ENCODE data around the gene NRARP.

The NRARP gene

DNA sequence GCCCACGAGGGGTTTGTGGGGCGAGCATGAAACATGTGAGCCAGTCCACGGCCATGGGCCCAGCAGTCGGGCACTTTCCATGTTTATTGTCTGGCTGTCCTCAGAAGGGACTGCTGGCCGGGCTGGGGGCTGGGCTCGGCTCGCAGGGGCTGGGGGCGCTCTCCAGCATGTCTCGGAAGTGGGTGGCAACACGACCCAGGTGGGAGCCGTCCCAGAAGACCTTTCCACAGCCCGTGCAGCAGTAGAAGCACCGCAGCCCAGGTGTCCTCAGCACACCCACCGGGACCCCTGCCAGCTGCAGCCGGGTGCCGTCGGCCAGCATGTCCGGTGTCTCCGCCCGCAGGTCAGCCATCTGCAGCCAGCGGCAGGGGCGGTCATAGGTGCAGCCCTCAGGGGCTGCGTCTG is 4.8 kb upstream of the NRARP start:
- Histone ChIP-seq H3K36me3 (ENCODE audit: insufficient read depth, low read length) (no peaks in the 10 kb centered on the region), H3K4me2 (ENCODE audit: low read length) (no peak overlapping the region), H3K9me3 (replicated peaks; ENCODE audit: low read length) (no peaks in the 10 kb centered on the region), H3K9ac (ENCODE audit: low read depth, low read length) (no peak overlapping the region), H3K27me3 (ENCODE audit: control insufficient read depth, insufficient read depth, low read length) (peaks cover 7% of the 10 kb centered on the region), H3K4me3 (ENCODE audit: low read length) (no peak overlapping the region), H3K4me1 (ENCODE audit: control insufficient read depth, insufficient read depth, low read length) (peaks cover 18% of the 10 kb centered on the region)

DNA sequence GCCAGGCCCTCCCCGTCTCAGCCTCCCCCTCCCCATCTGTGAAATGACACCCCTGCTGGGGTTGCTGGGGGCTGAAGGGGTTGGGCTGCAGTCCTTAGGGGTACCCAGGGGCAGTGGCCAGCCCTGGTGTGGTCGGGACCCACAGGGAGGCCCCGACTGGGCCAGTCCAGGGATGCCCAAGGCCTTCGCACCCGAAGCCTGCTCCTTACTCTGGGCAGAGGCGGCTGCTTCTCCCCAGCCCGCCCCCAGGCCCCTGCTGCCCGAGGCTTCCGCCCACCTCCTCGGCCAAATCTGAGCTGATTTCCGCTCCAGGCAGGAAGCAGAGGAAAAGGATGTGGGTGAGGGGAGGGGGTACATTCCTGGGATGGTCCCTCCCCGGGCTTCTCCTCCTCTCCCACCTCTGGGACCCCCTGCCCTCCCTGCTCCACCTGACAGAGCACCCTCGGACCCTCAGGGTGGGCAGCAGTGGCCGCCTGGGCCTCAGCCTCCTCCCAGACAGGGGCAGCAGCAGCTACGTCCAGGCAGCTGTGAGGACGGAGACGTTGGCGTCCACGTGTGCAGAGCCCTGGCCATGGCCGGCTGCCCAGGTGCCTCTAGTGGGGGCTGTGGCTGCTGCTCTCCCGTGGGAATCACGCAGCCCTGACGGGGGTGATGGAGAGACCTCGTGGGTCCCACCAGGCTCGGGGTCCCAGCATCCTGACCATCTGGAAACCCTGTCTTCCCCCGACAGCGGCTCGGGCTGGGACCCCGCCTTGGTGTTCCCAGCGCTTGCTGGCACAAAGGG is 4.2 kb upstream of the NRARP start:
- no peak overlapping the region for H3K4me3 ChIP-seq (ENCODE audit: low read length)
- H3K36me3 ChIP-seq (ENCODE audit: insufficient read depth, low read length): no peaks in the 10 kb centered on the region
- H3K9ac ChIP-seq (ENCODE audit: low read depth, low read length): no peak overlapping the region
- H3K4me1 ChIP-seq (ENCODE audit: control insufficient read depth, insufficient read depth, low read length): peaks cover 22% of the 10 kb centered on the region
- H3K27me3 ChIP-seq (ENCODE audit: control insufficient read depth, insufficient read depth, low read length): peaks cover 11% of the 10 kb centered on the region
- H3K4me2 ChIP-seq (ENCODE audit: low read length): no peak overlapping the region
- no peaks in the 10 kb centered on the region for H3K9me3 ChIP-seq (replicated peaks; ENCODE audit: low read length)

DNA sequence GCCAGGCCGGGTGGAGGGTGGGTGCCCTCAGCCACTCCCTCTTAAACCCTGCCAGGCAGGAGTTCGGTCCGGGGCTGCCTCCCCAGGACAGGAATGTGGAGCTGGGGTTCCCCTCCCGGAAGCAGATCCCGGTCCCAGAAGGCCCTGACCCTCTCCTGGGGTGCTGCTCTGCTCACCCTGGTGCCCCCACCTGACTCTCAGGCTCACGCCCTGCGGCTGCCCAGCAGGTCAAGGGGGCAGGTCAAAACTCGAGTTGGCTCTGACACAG is 3.7 kb upstream of the NRARP start:
- Histone ChIP-seq H3K4me3 (ENCODE audit: low read length) (no peak overlapping the region), H3K4me2 (ENCODE audit: low read length) (no peak overlapping the region), H3K36me3 (ENCODE audit: insufficient read depth, low read length) (no peaks in the 10 kb centered on the region), H3K9me3 (replicated peaks; ENCODE audit: low read length) (no peaks in the 10 kb centered on the region), H3K9ac (ENCODE audit: low read depth, low read length) (no peak overlapping the region), H3K4me1 (ENCODE audit: control insufficient read depth, insufficient read depth, low read length) (peaks cover 27% of the 10 kb centered on the region), H3K27me3 (ENCODE audit: control insufficient read depth, insufficient read depth, low read length) (peaks cover 14% of the 10 kb centered on the region)

DNA sequence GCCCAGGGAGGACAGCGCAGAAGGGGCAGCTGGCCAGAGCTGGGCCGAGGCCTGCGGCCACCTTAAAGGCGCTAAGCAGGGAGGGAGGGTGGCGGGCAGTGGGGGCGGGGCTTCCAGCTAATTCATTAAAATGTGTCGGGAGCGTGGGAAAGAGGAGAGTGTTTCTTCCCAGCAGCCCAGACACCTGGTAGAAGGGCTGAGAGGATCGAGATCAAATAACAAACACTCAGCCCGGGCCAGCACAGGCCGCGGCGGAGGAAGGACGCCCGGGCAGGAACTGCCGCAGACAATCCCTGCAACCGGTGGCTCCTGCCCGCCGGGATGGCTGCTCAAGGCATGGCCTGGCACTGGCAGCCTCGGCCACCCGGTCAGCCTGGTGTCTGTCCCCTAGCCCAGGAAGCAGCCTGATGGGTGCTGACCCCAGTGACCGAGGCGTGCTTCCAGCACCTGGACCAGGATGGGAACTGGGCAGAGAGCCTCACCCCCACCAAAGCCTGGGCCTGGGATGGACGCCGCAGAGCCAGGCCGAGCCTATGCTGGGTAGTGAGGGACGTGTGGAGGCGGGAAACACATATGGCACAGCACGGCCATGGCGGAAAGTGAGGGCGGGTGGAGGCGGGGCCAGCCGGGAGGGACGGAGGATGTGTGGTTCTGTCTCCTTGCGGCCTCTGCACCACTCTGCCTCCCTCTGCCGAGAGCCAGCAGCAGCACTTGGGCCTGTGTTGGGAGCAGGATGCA is 3.2 kb upstream of the NRARP start:
- Histone ChIP-seq H3K9me3 (replicated peaks; ENCODE audit: low read length) (no peaks in the 10 kb centered on the region), H3K4me2 (ENCODE audit: low read length) (peak overlapping the region; percentile 58), H3K4me3 (ENCODE audit: low read length) (no peak overlapping the region), H3K36me3 (ENCODE audit: insufficient read depth, low read length) (no peaks in the 10 kb centered on the region), H3K9ac (ENCODE audit: low read depth, low read length) (no peak overlapping the region), H3K27me3 (ENCODE audit: control insufficient read depth, insufficient read depth, low read length) (peaks cover 18% of the 10 kb centered on the region), H3K4me1 (ENCODE audit: control insufficient read depth, insufficient read depth, low read length) (peaks cover 28% of the 10 kb centered on the region)

DNA sequence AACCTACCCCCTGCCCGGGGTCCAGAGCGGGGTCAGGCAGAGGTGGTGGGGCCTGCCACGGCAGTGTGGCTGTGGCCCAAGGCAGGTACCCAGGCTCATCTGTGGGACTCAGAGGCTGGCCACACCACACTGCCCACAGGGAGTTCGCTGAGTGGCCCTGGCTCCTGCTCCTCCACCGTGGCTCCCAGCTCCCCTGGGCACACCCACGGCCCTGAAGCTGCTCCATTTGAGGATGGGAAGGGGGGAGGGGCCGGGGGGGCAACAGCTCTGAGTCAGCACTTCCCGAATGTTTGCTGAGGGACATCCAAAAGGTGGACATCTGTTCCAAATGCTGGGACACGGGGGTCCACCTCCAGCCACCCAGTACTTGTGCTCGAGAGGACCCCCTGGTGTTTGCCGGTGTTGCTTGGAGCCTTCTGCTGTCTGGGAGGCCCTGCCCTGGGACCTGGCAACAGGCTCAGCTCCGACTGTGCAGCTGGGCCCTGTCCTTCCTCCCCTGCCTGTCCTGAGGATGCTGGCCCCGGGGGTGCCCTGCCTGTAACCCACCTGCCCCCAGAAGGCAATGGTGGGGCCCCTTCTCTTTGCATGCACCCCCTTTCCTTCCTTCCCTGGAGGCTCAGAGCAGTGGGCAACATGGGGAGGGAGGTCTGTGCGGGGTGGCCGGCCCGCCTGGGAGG is 2.5 kb upstream of the NRARP start:
- H3K4me2 ChIP-seq (ENCODE audit: low read length): no peak overlapping the region
- no peak overlapping the region for H3K4me3 ChIP-seq (ENCODE audit: low read length)
- peaks cover 28% of the 10 kb centered on the region for H3K4me1 ChIP-seq (ENCODE audit: control insufficient read depth, insufficient read depth, low read length)
- H3K27me3 ChIP-seq (ENCODE audit: control insufficient read depth, insufficient read depth, low read length): peaks cover 25% of the 10 kb centered on the region
- H3K9me3 ChIP-seq (replicated peaks; ENCODE audit: low read length): no peaks in the 10 kb centered on the region
- no peak overlapping the region for H3K9ac ChIP-seq (ENCODE audit: low read depth, low read length)
- H3K36me3 ChIP-seq (ENCODE audit: insufficient read depth, low read length): no peaks in the 10 kb centered on the region

DNA sequence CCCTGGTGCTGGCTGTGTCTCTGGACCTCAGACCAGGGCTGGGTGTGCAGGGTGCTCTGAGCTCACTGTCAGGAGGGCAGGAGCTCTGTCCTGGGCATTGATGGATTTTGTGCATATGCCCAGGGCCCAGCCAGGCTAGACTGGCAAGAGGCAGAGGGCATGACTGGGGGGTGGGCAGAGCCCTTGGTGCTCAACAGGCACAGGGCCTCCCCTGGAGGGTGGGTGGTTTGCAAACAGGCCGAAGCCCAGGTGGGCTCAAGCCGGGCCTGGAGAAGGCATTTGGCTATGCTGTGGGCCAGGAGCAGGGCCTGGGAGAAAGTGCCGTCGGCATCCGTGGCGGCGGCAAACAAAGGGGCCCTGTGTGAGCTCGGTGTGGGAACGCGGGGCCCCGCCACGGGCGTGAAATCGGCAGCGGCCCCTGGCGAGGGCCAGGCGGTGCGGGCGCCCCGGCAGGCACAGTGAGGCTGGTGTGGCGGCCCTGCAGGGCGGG is 1.9 kb upstream of the NRARP start:
- Histone ChIP-seq H3K9me3 (replicated peaks; ENCODE audit: low read length) (no peaks in the 10 kb centered on the region), H3K4me2 (ENCODE audit: low read length) (no peak overlapping the region), H3K9ac (ENCODE audit: low read depth, low read length) (no peak overlapping the region), H3K36me3 (ENCODE audit: insufficient read depth, low read length) (no peaks in the 10 kb centered on the region), H3K4me3 (ENCODE audit: low read length) (no peak overlapping the region), H3K4me1 (ENCODE audit: control insufficient read depth, insufficient read depth, low read length) (peaks cover 28% of the 10 kb centered on the region), H3K27me3 (ENCODE audit: control insufficient read depth, insufficient read depth, low read length) (peaks cover 30% of the 10 kb centered on the region)

DNA sequence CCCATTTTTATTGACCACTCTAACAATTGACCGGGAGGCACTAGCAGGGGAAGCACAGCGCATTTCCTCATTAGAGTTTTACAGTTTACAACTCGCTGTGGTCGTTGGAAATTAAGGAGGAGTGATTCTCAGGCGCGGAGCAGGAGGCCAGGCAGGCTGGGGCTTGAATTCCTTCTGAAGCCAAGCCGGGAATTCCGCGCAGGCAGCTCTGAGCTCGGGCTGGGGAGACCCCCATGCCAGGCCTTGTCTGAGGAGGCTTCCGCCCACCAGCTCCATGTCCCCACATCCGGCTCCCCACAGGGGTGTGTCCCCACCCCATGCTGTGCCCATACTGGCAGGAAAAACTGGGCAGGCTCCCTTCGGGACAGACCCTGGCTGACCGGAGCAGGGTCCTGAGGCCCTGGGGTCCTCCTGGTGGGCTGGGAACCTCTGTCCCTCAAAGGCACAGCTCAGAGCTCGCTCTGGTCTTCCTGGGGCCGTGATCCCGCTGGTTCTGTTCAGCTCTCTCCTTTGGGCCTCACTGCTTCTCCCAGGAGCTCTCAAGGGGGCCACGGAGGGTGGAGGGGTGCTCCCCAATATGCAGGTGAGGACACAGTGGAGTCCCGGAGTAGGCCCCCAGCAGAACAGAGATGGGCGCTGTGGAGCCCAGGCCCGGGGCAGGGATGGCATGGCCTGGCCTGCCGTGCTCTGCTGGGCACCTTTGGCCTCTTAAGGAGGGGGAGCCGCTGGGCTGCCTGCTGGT is 1.3 kb upstream of the NRARP start:
- no peak overlapping the region for H3K4me3 ChIP-seq (ENCODE audit: low read length)
- H3K4me2 ChIP-seq (ENCODE audit: low read length): no peak overlapping the region
- H3K4me1 ChIP-seq (ENCODE audit: control insufficient read depth, insufficient read depth, low read length): peaks cover 28% of the 10 kb centered on the region
- no peak overlapping the region for H3K9ac ChIP-seq (ENCODE audit: low read depth, low read length)
- H3K36me3 ChIP-seq (ENCODE audit: insufficient read depth, low read length): no peaks in the 10 kb centered on the region
- H3K27me3 ChIP-seq (ENCODE audit: control insufficient read depth, insufficient read depth, low read length): peaks cover 36% of the 10 kb centered on the region
- H3K9me3 ChIP-seq (replicated peaks; ENCODE audit: low read length): no peaks in the 10 kb centered on the region

DNA sequence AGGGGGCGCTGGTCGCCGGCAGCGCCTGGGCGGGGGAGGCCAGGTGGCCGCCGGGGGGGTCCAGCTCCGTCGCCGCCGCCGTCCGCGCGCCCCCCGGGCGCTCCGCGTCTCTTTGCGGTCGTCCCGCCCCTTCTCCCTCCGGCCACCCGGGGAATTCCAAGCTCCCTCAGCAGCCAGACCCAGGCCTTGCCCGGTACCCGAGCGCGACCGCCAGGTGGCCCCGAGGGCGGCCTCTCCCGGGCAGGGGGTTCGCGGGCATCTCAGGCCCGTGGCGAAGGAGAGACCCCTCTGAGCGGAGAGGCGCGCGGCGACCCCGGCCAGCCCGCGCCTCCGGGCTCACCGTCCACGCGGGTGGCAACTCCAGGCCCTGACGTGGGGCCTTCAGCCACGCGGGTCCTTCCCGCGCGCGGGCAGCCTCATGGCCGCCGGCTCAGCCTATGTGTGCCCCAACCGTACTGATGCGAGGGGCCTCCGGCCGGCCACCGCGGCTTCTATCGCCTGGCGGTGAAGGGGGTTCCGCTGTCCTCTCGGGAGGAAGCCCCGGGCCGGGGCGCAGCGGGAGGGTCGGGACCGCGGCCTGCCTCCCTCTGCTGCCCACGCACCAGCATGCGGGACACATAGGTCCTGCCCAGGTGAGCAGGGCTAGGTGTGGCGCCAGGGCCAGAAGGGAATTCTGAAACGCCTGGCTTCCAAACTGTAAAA is 529 bp upstream of the NRARP start:
- Histone ChIP-seq H3K36me3 (ENCODE audit: insufficient read depth, low read length) (no peaks in the 10 kb centered on the region), H3K27me3 (ENCODE audit: control insufficient read depth, insufficient read depth, low read length) (peaks cover 42% of the 10 kb centered on the region), H3K9ac (ENCODE audit: low read depth, low read length) (no peak overlapping the region), H3K9me3 (replicated peaks; ENCODE audit: low read length) (no peaks in the 10 kb centered on the region), H3K4me3 (ENCODE audit: low read length) (peak overlapping the region; percentile 62), H3K4me1 (ENCODE audit: control insufficient read depth, insufficient read depth, low read length) (peaks cover 28% of the 10 kb centered on the region), H3K4me2 (ENCODE audit: low read length) (peak overlapping the region; percentile 73)

DNA sequence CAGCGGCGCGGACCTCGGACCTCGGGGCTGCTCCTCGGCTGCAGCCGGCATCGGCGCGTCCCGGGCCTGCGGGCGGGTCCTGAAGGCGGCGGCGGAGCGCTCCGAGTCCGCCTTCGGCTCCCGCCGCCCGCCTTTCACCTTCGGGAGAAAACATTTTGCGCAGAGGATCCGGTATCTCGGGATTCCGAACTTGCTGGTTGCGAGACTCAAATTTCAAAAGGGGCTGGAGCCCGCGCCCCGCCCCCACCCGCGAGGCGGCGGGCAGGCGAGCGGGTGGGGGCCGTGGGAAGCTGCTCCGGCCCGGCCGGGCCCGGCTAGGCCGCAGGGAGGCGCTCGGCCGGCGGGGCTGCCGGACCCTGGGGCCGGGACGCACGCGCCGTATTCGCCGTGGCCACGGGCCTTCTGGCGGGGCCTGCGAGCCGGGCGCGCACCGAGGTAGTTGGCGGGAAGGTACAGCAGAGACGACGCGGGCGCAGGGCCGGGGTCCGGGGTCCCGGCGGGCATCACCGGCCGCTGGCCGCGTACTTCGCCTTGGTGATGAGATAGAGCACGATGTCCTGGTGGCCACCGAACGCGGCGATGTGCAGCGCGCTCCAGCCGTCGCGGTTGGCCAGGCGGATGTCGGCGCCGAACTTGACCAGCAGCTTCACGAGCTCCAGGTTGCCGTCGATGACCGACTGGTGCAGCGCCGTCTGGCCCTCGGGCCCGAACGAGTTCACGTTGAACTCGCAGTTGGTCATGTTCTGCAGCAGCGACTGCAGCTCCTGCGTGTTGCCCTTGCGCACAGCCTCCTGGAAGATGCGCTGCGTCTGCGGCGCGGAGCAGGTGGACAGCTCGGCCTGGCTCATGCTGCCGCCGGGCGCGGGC is 757 bp downstream of the NRARP start:
- Histone ChIP-seq H3K9me3 (replicated peaks; ENCODE audit: low read length) (no peaks in the 10 kb centered on the region), H3K27me3 (ENCODE audit: control insufficient read depth, insufficient read depth, low read length) (peaks cover 48% of the 10 kb centered on the region), H3K36me3 (ENCODE audit: insufficient read depth, low read length) (no peaks in the 10 kb centered on the region), H3K4me1 (ENCODE audit: control insufficient read depth, insufficient read depth, low read length) (peaks cover 31% of the 10 kb centered on the region), H3K4me2 (ENCODE audit: low read length) (peak overlapping the region; percentile 82), H3K4me3 (ENCODE audit: low read length) (peak overlapping the region; percentile 60), H3K9ac (ENCODE audit: low read depth, low read length) (no peak overlapping the region)

DNA sequence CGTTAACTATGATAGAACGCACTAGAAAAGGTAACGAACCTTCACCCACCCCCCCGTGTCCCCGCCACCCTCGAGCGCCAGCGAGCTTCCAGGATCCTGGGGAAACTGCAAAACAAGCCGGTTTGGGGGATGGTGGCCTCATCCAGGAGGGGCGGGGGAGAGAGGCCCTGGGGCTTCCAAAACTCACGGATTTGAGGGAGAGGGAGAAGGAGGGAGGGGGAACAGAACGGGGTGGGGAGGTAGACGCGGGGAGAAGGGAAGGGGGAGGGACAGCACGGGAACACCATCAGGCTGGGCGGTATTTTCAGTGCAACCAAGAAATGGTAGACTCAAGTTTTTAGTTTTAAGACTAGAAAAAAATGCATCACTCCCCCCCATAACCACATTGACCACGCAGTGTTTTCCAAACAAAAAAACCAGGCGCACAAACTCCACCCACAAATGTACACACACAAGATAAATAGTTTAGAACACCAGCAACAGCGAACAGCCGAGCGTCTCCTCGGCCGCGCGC is 1.4 kb downstream of the NRARP start:
- peak overlapping the region; percentile 82 for H3K4me2 ChIP-seq (ENCODE audit: low read length)
- H3K4me3 ChIP-seq (ENCODE audit: low read length): peak overlapping the region; percentile 60
- H3K9ac ChIP-seq (ENCODE audit: low read depth, low read length): no peak overlapping the region
- H3K27me3 ChIP-seq (ENCODE audit: control insufficient read depth, insufficient read depth, low read length): peaks cover 51% of the 10 kb centered on the region
- H3K9me3 ChIP-seq (replicated peaks; ENCODE audit: low read length): no peaks in the 10 kb centered on the region
- no peaks in the 10 kb centered on the region for H3K36me3 ChIP-seq (ENCODE audit: insufficient read depth, low read length)
- H3K4me1 ChIP-seq (ENCODE audit: control insufficient read depth, insufficient read depth, low read length): peaks cover 25% of the 10 kb centered on the region

All from skeletal muscle satellite cell (primary cell).